Uterus (tissue), 4 donors: ENCODE results near the gene MUC5B. TPM values are rescaled to one million over a fixed set of nuclear protein-coding genes. Genes with fewer than 3 reads are reported as not detected.

Experiments used
- DNase-seq, 2 donors: peaks; one replicate each; pipeline ENCODE4 v3.0.0-alpha.2; 2019 to 2020
- H3K27ac ChIP-seq, 2 donors: fragments of 200-600 bp; sonication (generic); 1 replicate in 1 of 2; 2 replicates in 1 of 2; pipeline ENCODE4 v1.5.1; 2016 to 2018
- H3K27me3 ChIP-seq, 2 donors: fragments of 200-600 bp; sonication (generic); one replicate each; pipeline ENCODE4 v1.5.1; 2018 to 2019; ENCODE audit warnings: control low read depth in 1 of 2
- H3K36me3 ChIP-seq, 2 donors: fragments of 200-600 bp; sonication (generic); one replicate each; pipeline ENCODE4 v1.5.1; 2019; ENCODE audit warnings: control low read depth in 1 of 2
- H3K4me1 ChIP-seq, 2 donors: fragments of 200-600 bp; sonication (generic); one replicate each; pipeline ENCODE4 v1.5.1; 2018 to 2019; ENCODE audit warnings: control low read depth in 1 of 2
- H3K4me3 ChIP-seq, 2 donors: fragments of 200-600 bp; sonication (generic); 1 replicate in 1 of 2; 2 replicates in 1 of 2; pipeline ENCODE4 v1.5.1; 2018 to 2019; ENCODE audit warnings: mild to moderate bottlenecking in 1 of 2
- H3K9me3 ChIP-seq, 2 donors: fragments of 200-600 bp; sonication (generic); one replicate each; pipeline ENCODE4 v1.5.1; 2019; ENCODE audit warnings: control low read depth in 1 of 2
- POLR2A ChIP-seq, 2 donors: fragments of 450-650 bp; IDR thresholded peaks; one replicate each; pipeline ENCODE4 v1.6.1; 2016; ENCODE audit warnings: antibody characterized with exemption in 2 of 2, mild to moderate bottlenecking in 1 of 2, moderate library complexity in 1 of 2
- intact Hi-C: fragments of 100-400 bp; cut with DNase I; formaldehyde crosslinking; loops from one replicate; pipeline ENCODE4 v1.15.1; 2023; ENCODE audit warnings: low total_unique reads
- total RNA-seq, 4 donors: library from RNA; depleted of rRNA in 3 of 4; stranded (reverse); fragments of >200 nt in 3 of 4; gene quantifications; one replicate each; pipeline versions ENCODE4 v1.1.0 to v1.2.4, GENCODE V29; 2014 to 2023
- TF ChIP-seq, protein P1 (sequence below), 4 experiments: fragments of 200-600 bp in 2 of 4; fragments of 450-650 bp in 2 of 4; sonication (generic) in 2 of 4; IDR thresholded peaks; one replicate each; pipeline ENCODE4 v1.5.1; 2016 to 2019; ENCODE audit warnings: antibody characterized with exemption in 4 of 4, mild to moderate bottlenecking in 2 of 4, moderate library complexity in 1 of 4
- donor health status: DM: yes; HTN: yes; CAD: no.

Gene MUC5B
- total RNA-seq, 4 donors from 2014 or later: under 0.01 to 3.8 (median 0.71) TPM

DNA sequence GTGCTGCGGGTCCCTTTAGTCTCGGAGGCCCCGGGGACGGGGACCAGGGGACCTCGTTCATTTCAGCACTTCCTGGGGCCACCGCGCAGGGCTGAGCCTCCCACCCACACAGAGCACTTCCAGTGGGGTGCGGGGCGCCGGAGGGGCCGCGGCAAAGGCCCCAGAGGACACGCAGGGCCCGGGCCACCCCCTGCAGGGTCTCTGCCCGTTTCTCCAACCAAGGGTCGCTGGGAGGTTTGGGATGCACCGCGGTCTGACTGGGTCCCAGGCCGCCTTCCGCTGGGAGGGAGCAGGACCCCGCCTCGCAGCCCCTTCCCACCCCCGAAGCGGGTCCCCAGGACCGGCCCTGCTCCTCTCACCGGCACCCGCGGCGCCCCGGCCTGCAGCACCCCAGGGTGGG is 49.1 kb downstream of the MUC5B start:
- intact Hi-C loops: no loop called here
- Histone ChIP-seq H3K27ac (no peak overlapping the region), H3K9me3 (no peaks in the 10 kb centered on the region), H3K27me3 (no peaks in the 10 kb centered on the region), H3K4me3 (no peak overlapping the region), H3K36me3 (no peaks in the 10 kb centered on the region), H3K4me1 (no peaks in the 10 kb centered on the region)
- TF ChIP-seq POLR2A (IDR thresholded peaks at IDR 0.05): no peak
- TF ChIP-seq, protein P1, sequence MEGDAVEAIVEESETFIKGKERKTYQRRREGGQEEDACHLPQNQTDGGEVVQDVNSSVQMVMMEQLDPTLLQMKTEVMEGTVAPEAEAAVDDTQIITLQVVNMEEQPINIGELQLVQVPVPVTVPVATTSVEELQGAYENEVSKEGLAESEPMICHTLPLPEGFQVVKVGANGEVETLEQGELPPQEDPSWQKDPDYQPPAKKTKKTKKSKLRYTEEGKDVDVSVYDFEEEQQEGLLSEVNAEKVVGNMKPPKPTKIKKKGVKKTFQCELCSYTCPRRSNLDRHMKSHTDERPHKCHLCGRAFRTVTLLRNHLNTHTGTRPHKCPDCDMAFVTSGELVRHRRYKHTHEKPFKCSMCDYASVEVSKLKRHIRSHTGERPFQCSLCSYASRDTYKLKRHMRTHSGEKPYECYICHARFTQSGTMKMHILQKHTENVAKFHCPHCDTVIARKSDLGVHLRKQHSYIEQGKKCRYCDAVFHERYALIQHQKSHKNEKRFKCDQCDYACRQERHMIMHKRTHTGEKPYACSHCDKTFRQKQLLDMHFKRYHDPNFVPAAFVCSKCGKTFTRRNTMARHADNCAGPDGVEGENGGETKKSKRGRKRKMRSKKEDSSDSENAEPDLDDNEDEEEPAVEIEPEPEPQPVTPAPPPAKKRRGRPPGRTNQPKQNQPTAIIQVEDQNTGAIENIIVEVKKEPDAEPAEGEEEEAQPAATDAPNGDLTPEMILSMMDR (IDR thresholded peaks at IDR 0.05): no peak
- DNase-seq: no peak

GRCh38 chr11:1272531-1272930 is 49.7 kb downstream of the MUC5B start:
- Histone ChIP-seq H3K9me3 (no peaks in the 10 kb centered on the region), H3K36me3 (no peaks in the 10 kb centered on the region), H3K4me1 (no peaks in the 10 kb centered on the region), H3K27me3 (no peaks in the 10 kb centered on the region), H3K27ac (no peak overlapping the region), H3K4me3 (no peak overlapping the region)
- intact Hi-C loops: no loop called here
- no peak for DNase-seq
- no peak for TF ChIP-seq POLR2A (IDR thresholded peaks at IDR 0.05)
- TF ChIP-seq, protein P1 (IDR thresholded peaks at IDR 0.05): no peak

DNA sequence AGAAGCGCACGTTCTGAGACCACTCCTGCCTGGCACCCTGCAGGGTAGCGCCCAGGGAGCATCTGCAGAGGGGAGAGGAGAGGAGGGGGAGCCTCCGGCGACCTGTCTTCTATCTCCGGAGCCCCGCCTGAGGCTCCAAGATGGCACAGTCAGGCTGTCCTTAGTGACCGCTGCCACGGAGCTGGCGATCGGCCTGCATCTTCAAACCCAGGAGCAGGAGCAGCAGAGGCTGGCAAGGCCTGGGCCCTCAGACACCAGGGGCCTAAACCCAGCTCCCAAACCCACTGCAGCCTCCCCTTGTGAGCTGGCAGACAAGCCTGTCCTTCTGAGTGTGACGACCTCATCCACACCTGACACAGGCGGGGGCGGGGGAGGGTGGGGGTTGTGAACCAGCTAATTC is 51.6 kb downstream of the MUC5B start:
- no peak for DNase-seq
- no peaks in the 10 kb centered on the region for H3K4me1 ChIP-seq
- no peaks in the 10 kb centered on the region for H3K27me3 ChIP-seq
- H3K27ac ChIP-seq: no peak overlapping the region
- H3K9me3 ChIP-seq: no peaks in the 10 kb centered on the region
- no peak for TF ChIP-seq POLR2A (IDR thresholded peaks at IDR 0.05)
- TF ChIP-seq, protein P1 (IDR thresholded peaks at IDR 0.05): no peak
- intact Hi-C loops: no loop called here
- no peak overlapping the region for H3K4me3 ChIP-seq
- H3K36me3 ChIP-seq: no peaks in the 10 kb centered on the region

DNA sequence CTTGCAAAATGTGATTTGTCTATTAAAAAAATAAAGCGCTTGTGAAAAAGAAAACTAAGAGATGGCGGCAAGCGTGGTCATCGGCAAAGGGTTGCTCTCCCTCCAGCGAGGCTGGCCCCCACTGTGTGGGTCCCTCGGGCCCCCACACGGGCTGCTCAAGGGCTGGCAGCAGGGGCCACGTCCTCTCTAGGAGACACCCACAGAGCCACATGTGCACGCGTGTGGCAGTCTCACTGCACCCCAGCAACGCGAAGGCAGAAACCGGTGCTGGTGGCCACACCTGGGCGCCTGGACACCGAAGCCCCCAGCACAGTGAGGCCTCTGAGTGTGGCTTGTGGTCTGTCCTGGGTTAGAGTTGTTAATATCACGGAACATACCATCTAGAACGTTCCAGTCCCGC is 52.2 kb downstream of the MUC5B start:
- intact Hi-C loops: no loop called here
- H3K9me3 ChIP-seq: no peaks in the 10 kb centered on the region
- no peaks in the 10 kb centered on the region for H3K36me3 ChIP-seq
- no peaks in the 10 kb centered on the region for H3K4me1 ChIP-seq
- no peak for DNase-seq
- H3K27ac ChIP-seq: no peak overlapping the region
- TF ChIP-seq, protein P1 (IDR thresholded peaks at IDR 0.05): no peak
- no peak for TF ChIP-seq POLR2A (IDR thresholded peaks at IDR 0.05)
- H3K27me3 ChIP-seq: no peaks in the 10 kb centered on the region
- H3K4me3 ChIP-seq: no peak overlapping the region

GRCh38 chr11:1276041-1276790 is 53.4 kb downstream of the MUC5B start:
- peak in 1 of 2 donors; percentile 30 for DNase-seq
- H3K9me3 ChIP-seq: no peaks in the 10 kb centered on the region
- H3K4me1 ChIP-seq: no peaks in the 10 kb centered on the region
- H3K27me3 ChIP-seq: no peaks in the 10 kb centered on the region
- H3K36me3 ChIP-seq: no peaks in the 10 kb centered on the region
- H3K4me3 ChIP-seq: no peak overlapping the region
- intact Hi-C loops: no loop called here
- no peak overlapping the region for H3K27ac ChIP-seq
- TF ChIP-seq POLR2A (IDR thresholded peaks at IDR 0.05): no peak
- TF ChIP-seq, protein P1 (IDR thresholded peaks at IDR 0.05): no peak
